Cortex of kidney (tissue), 1 donor: ENCODE measurements around the gene SERPINB2.
"Not testable (repeated sequence)": the region's sequence is repeated elsewhere in the genome, so short reads cannot be mapped to it uniquely, and the experiment has no call there.

ENCODE experiments used
- DNase-seq: peaks from one replicate; lab custom pipeline; 2025; lab: John Stamatoyannopoulos, UW

SERPINB2 gene

GRCh38 chr18:63889626-63890025 lies 2.1 kb downstream of the SERPINB2 start:
- DNase-seq: no peak

GRCh38 chr18:63890237-63890949 lies 2.9 kb downstream of the SERPINB2 start:
- DNase-seq: no peak

DNA sequence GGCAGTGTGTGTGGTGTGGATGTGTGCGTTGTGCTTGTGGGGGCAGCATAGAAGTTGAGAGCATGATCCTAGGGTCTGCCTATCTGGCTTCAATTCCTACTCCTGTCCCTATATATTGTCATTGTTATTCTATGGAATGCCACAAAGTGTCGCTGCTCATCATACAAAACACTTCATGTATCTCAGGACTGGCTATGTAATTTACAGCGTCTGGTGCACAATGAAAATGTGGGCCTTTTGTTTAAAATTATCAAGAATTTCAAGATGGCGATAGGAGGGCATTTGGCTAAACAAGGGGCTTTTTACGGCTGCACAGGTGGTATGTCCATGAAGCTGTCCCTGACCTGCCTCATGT lies 3.4 kb downstream of the SERPINB2 start:
- DNase-seq: no peak

GRCh38 chr18:63892566-63892965 lies 5.1 kb downstream of the SERPINB2 start:
- no peak for DNase-seq

- no peak for DNase-seq
These were observed 6.7 kb downstream of the SERPINB2 start for GRCh38 chr18:63894106-63894772.

- DNase-seq: no peak
These were observed 7.7 kb downstream of the SERPINB2 start for GRCh38 chr18:63895190-63895589.

GRCh38 chr18:63897072-63897471 lies 9.6 kb downstream of the SERPINB2 start:
- no peak for DNase-seq

DNA sequence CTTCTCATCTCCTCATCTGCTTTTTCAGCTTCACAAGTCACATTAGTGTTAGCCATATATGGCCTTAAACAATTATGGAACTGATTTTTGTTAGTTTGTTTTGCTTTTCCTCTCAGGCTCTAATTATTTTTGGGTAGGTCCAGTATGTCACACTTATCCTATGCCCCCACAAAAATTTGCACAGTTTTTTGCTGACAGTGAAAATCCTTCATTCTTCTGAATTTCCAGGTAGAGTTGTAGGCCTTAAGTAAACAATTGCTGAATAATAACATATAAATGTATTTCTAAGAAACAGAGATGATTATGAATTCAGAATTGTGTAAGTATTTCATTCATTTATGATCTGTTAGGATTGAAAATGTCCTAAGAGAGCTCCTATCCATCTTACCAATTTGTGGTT lies 11.7 kb downstream of the SERPINB2 start:
- no peak for DNase-seq

GRCh38 chr18:63903851-63904570 lies 16.5 kb downstream of the SERPINB2 start:
- no peak for DNase-seq

DNA sequence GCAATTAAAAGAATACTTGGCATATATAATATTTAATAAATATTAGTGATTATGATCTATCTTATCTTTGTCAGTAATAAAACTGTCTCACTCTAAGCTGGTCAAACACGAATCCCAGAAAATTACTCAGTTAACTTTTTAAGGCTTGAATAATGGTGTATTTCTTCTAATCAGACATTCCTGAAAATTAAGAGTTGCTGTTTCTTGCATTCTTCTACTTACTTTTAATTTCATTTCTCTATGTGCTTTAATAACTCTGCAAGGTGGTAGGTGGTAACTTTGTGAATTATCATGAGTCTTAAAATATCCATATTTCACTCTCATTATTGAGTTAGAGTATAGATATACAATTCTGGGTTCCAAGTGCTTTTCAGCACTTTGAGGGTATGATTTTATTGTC lies 17.2 kb downstream of the SERPINB2 start:
- no peak for DNase-seq

- DNase-seq: no peak
These were observed 17.9 kb downstream of the SERPINB2 start for GRCh38 chr18:63905361-63905760.

DNA sequence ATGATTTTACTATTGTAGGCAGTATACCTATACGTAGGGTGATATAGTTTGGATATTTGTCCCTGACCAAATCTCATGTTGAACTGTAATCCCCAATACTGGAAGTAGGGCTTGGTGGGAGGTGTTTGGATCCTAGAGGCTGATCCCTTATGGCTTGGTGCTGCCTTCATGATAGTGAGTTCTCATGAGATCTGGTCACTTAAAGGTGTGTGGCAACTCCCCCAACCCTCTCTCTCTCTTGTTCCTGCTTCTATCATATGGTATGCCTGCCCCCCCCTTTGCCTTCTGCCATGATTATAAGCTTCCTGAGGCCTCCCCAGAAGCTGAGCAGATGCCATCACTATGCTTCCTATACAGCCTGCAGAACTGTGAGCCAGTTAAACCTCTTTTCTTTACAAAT lies 18.6 kb downstream of the SERPINB2 start:
- DNase-seq: no peak

- DNase-seq: no peak
These were observed 20.2 kb downstream of the SERPINB2 start, which contains the start of gene SERPINB10 for GRCh38 chr18:63907664-63908063. Gene SERPINB10 (plus strand): TSS chr18:63907958. CDS start chr18:63915511, 7,553 bp downstream.

GRCh38 chr18:63908858-63909257 lies 21.4 kb downstream of the SERPINB2 start:
- no peak for DNase-seq

DNA sequence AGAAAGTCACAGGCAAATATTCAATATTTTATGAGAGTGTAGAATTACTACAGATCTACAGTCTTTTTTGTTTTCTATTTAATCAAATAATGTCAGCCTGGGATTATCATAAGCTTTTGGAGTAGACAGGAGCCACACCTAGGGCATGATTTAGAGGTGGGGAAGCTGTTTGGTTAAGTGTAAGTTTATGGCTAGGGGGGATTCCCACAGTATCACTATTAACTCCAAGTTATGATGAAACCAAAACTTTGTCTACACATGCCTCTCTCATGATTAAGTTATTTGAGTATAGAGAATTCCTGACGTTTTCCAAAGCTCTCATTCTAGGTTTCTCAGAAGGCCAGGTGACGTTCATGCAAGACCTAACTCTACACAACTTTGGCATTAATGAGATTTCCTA lies 22.4 kb downstream of the SERPINB2 start:
- no peak for DNase-seq

DNA sequence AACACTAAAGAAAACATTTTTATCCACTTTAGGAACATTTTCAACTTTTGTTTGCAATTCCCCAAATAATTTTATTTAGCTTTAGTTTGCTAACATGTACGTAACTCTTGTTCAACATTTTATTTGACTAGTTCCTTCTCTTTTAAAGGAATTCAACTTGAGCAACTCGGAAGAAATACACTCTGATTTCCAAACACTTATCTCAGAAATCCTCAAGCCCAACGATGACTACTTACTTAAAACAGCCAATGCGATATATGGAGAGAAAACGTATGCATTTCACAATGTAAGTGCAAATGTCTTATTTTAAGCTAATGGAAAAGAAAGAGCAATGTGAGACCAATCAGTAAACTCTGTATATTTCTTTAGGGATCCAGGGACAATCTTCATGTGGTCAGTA lies 30.3 kb downstream of the SERPINB2 start:
- DNase-seq: no peak

- no peak for DNase-seq
These were observed 34.5 kb downstream of the SERPINB2 start for GRCh38 chr18:63922049-63922448.

DNA sequence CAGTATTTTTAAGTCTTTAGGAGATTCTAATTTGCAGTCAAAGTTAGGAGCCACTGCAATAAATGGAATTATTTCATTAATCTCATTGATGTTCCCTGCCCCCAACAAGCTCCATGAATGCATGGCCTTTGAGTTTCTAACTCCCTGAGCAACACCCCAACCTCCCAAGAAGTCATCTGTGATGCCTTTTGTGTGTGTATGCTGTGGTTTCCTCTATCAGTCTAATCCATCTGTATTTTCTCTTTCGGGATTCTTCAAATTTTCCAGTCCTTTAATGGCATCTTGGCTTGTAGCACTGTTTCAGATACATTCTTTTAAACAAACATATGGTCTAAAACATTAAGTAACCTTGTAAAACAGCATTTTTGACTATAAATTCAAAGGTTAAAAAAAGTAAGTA lies 37.0 kb downstream of the SERPINB2 start:
- DNase-seq: no peak

DNA sequence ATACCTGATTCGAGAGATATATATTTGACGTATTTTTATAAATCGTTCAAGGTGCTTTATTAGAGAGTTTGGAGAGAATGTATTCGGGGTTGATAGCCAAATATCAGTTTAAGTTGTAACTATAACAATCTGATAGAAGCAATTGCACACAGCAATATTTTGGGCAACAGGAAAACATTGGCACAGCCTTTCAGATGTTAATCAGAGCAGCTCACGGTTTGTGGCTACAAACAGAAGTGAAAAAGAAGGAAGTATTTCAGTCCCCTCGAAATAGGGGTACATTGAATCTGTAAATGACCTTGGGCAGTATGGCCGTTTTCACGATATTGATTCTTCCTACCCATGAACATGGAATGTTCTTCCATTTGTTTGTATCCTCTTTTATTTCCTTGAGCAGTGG lies 40.8 kb downstream of the SERPINB2 start:
- DNase-seq: no peak

DNA sequence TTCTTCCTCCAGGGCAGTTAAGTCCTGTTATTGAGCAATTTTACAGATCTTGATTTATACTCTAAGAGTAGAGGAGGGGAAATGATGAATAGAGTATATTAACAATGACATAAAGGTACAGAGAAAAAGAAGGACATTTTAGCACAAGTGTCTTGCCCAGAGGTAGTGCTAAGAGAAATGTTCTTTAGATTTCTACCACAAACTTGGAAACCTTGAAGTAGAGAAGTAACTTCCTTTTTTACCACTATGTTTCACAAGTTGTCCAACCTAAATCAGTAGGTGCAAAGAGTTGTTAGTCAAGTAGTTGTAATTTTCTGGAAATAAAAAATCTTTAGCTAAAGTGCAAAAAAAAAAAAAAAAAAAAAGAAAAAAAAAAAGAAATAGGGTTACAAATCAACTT lies 41.9 kb downstream of the SERPINB2 start:
- DNase-seq: not testable (repeated sequence)

GRCh38 chr18:63930773-63931354 lies 43.4 kb downstream of the SERPINB2 start:
- no peak for DNase-seq

DNA sequence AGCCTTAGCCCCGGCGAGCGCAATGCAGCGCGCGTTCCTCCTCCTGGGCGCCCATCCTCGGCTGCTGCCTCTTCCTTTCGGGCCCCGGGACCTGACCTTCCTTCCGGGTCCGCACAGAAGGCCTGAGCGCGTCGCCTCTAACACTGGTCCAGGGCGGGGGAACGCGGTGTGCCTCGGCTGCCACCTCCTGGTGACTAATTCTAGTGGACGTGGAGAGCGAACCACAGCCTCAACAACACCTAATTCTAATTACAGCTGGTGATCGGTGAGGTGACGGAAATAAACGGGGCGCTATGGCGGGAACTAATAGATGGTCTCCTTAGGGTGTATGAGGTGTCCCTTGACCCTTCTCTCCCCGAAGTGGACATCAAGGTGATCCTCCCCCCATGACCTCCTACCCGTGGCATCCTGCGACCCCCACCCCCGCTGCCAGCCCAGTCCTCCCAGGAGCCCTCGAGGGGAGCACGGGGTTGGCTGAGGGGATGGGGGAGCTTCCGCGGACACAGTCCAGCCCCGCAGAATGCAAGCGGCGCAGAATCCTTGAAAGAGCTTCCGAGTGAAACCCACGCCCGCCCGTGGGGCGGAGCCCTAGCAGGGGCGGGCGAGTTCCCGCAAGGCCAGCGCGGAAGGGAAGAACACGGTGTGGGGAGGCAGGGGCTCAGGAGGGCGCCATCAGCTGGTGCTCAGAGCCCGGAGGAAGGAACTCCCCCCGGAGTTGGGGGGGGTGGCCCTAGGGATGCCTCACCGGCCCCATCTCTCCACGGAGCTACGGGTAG lies 48.8 kb downstream of the SERPINB2 start:
- DNase-seq: no peak
